IMR-90 (cell line): ENCODE measurements around the gene CHMP4B. TPM values are rescaled to one million over a fixed set of nuclear protein-coding genes. Genes with fewer than 3 reads are reported as not detected.

Experiments used
- ATAC-seq: fragments of 200-7000 bp; cut with Tn5 transposase; 2 replicates; pipeline ENCODE4 v1.9.1; 2020; ENCODE audit warnings: low read depth, mild to moderate bottlenecking, moderate library complexity
- BruUV-seq: library from RNA; stranded (reverse); fragments of 400-500 nt; replicated peaks from 2 replicates; lab custom pipeline; 2021; lab: Mats Ljungman, UMichigan
- CTCF ChIA-PET: fragments of 300-600 bp; formaldehyde crosslinking; extraction: SDS; loops from one replicate; lab custom pipeline; 2021; ENCODE audit warnings: antibody characterized with exemption; lab: Yijun Ruan, JAX
- POLR2A ChIA-PET: fragments of 300-600 bp; sonication (Branson Sonifier 250); formaldehyde crosslinking; loops from one replicate; lab custom pipeline; 2022; ENCODE audit warnings: antibody characterized with exemption; ENCODE audit not compliant: unreplicated experiment; lab: Charles Lee
- DNase-seq: peaks from one replicate; pipeline ENCODE4 v3.0.0; 2013
- H2AFZ ChIP-seq: replicated peaks from 2 replicates; pipeline ENCODE3; 2013; ENCODE audit warnings: low read length, mild to moderate bottlenecking; ENCODE audit not compliant: poor library complexity
- H2AK5ac ChIP-seq: 2 replicates; pipeline ENCODE4 v1.6.1; 2013; ENCODE audit warnings: low read depth, low read length, inconsistent platforms
- H2AK9ac ChIP-seq: replicated peaks from 2 replicates; pipeline ENCODE3; 2013; ENCODE audit warnings: mild to moderate bottlenecking, low read depth, low read length, moderate library complexity; ENCODE audit not compliant: poor library complexity
- H2BK120ac ChIP-seq: 2 replicates; pipeline ENCODE4 v1.6.1; 2013; ENCODE audit warnings: low read depth, low read length, inconsistent platforms
- H2BK15ac ChIP-seq: 3 replicates; pipeline ENCODE4 v1.6.1; 2013; ENCODE audit warnings: low read depth, low read length, inconsistent platforms
- H2BK20ac ChIP-seq: 2 replicates; pipeline ENCODE4 v1.6.1; 2013; ENCODE audit warnings: low read depth, mild to moderate bottlenecking, inconsistent platforms, low read length, moderate library complexity
- H2BK5ac ChIP-seq: 2 replicates; pipeline ENCODE4 v1.6.1; 2013; ENCODE audit warnings: mild to moderate bottlenecking, low read depth, low read length, inconsistent platforms; ENCODE audit not compliant: poor library complexity, severe bottlenecking
- H3K14ac ChIP-seq: replicated peaks from 2 replicates; pipeline ENCODE4 v1.6.1; 2013; ENCODE audit warnings: low read depth, low read length, inconsistent platforms
- H3K18ac ChIP-seq: 2 replicates; pipeline ENCODE4 v1.6.1; 2013; ENCODE audit warnings: low read depth, low read length, control low read depth
- H3K23ac ChIP-seq: 2 replicates; pipeline ENCODE4 v1.6.1; 2013; ENCODE audit warnings: low read depth, low read length, inconsistent platforms
- H3K27ac ChIP-seq: 2 replicates; pipeline ENCODE4 v1.5.1; 2013; ENCODE audit warnings: mild to moderate bottlenecking, control low read depth, low read length; ENCODE audit not compliant: insufficient read depth
- H3K27me3 ChIP-seq: 2 replicates; pipeline ENCODE4 v1.6.1; 2013; ENCODE audit warnings: low read length; ENCODE audit not compliant: control insufficient read depth, insufficient read depth
- H3K36me3 ChIP-seq: 2 replicates; pipeline ENCODE4 v1.6.1; 2013; ENCODE audit warnings: low read length, mixed read lengths; ENCODE audit not compliant: control insufficient read depth, insufficient read depth
- H3K4ac ChIP-seq: 2 replicates; pipeline ENCODE4 v1.6.1; 2013; ENCODE audit warnings: low read depth, low read length, inconsistent platforms
- H3K4me1 ChIP-seq: 2 replicates; pipeline ENCODE4 v1.6.1; 2013; ENCODE audit warnings: low read length, mixed read lengths; ENCODE audit not compliant: control insufficient read depth, insufficient read depth
- H3K4me2 ChIP-seq: 2 replicates; pipeline ENCODE4 v1.6.1; 2013; ENCODE audit warnings: low read depth, mild to moderate bottlenecking, control low read depth, low read length, moderate library complexity
- H3K4me3 ChIP-seq: 2 replicates; pipeline ENCODE4 v1.5.1; 2013; ENCODE audit warnings: low read depth, mild to moderate bottlenecking, control low read depth, low read length, moderate library complexity; ENCODE audit not compliant: insufficient read depth
- H3K56ac ChIP-seq: 2 replicates; pipeline ENCODE4 v1.6.1; 2013; ENCODE audit warnings: low read length, inconsistent platforms; ENCODE audit not compliant: insufficient read depth; ENCODE audit errors: extremely low read depth
- H3K79me1 ChIP-seq, 2 experiments: 2 replicates each; pipeline ENCODE4 v1.6.1; 2013; ENCODE audit warnings: low read length in 2 of 2, inconsistent platforms in 1 of 2, low read depth in 1 of 2
- H3K9ac ChIP-seq: 2 replicates; pipeline ENCODE4 v1.6.1; 2013; ENCODE audit warnings: low read depth, low read length, control low read depth
- H3K9me1 ChIP-seq: 2 replicates; pipeline ENCODE4 v1.6.1; 2013; ENCODE audit warnings: low read length, inconsistent platforms; ENCODE audit not compliant: insufficient read depth
- H3K9me3 ChIP-seq: 2 replicates; pipeline ENCODE4 v1.6.1; 2013; ENCODE audit warnings: low read length; ENCODE audit not compliant: control insufficient read depth, insufficient read depth
- H4K20me1 ChIP-seq: 2 replicates; pipeline ENCODE4 v1.6.1; 2013; ENCODE audit warnings: low read length, inconsistent platforms; ENCODE audit not compliant: insufficient read depth
- H4K5ac ChIP-seq: 2 replicates; pipeline ENCODE4 v1.6.1; 2013; ENCODE audit warnings: mild to moderate bottlenecking, low read depth, low read length, control low read depth
- H4K8ac ChIP-seq, 2 experiments: 2 replicates each; pipeline ENCODE4 v1.6.1; 2013; ENCODE audit warnings: low read depth in 2 of 2, low read length in 2 of 2, control low read depth in 1 of 2, inconsistent platforms in 1 of 2
- H4K91ac ChIP-seq: 2 replicates; pipeline ENCODE4 v1.6.1; 2013; ENCODE audit warnings: low read depth, low read length, inconsistent platforms; ENCODE audit not compliant: insufficient read depth
- BHLHE40 ChIP-seq: fragments of 150-350 bp; IDR thresholded peaks from 2 replicates; pipeline ENCODE4 v1.6.1; 2016; ENCODE audit warnings: mild to moderate bottlenecking, low read depth, low read length
- MXI1 ChIP-seq: IDR thresholded peaks from 2 replicates; pipeline ENCODE4 v1.6.1; 2012; ENCODE audit warnings: low read depth, mild to moderate bottlenecking, low read length, moderate library complexity, borderline replicate concordance
- WGBS, 2 experiments: methylation state at CpG; one replicate each; pipeline versions ENCODE4 v1.1.5 to v1.1.7; 2013; ENCODE audit warnings: missing lambda C conversion rate in 2 of 2; ENCODE audit not compliant: insufficient read length in 1 of 2; ENCODE audit errors: extremely low coverage in 2 of 2; 5-methylcytosine and 5-hydroxymethylcytosine counted together
- dilution Hi-C: fragments of 300-500 bp; cut with HindIII; formaldehyde crosslinking; loops from one replicate; pipeline ENCODE4 v1.14.3; 2018; ENCODE audit warnings: low sequenced_read_pairs; ENCODE audit not compliant: unreplicated experiment
- in situ Hi-C: fragments of 300-500 bp; cut with MboI; formaldehyde crosslinking; loops from 3 replicates; pipeline ENCODE4 v1.14.3; 2019; ENCODE audit warnings: low sequenced_read_pairs, inconsistent platforms, mixed read lengths
- intact Hi-C: fragments of 100-400 bp; cut with micrococcal nuclease; formaldehyde crosslinking; loops from 2 replicates; pipeline ENCODE4 v1.10.0; 2022
- polyA plus RNA-seq, 3 experiments: library from polyadenylated mRNA; depleted of rRNA; stranded (reverse); fragments of >200 nt; gene quantifications; 2 replicates each; pipeline ENCODE4 v1.2.3, GENCODE V29; 2012; ENCODE audit warnings: low replicate concordance in 1 of 3
- total RNA-seq: library from RNA; depleted of rRNA; stranded (reverse); fragments of >200 nt; gene quantifications from 2 replicates; pipeline ENCODE4 v1.2.3, GENCODE V29; 2012; rRNA removed

CHMP4B gene
- total and polyA plus RNA-seq, 2 of the 4 experiments (the other 2 are of a cell fraction), result 30.3 to 94.8 TPM

- Histone ChIP-seq H3K56ac (no peak overlapping the region), H2AFZ (no peak overlapping the region), H3K4me3 (no peak overlapping the region), H3K27me3 (no peaks in the 10 kb centered on the region), H2BK15ac (no peak overlapping the region), H2AK5ac (no peak overlapping the region), H2AK9ac (no peak overlapping the region), H3K9me1 (no peaks in the 10 kb centered on the region), H3K14ac (no peak overlapping the region), H3K4me1 (peaks cover 9% of the 10 kb centered on the region), H2BK120ac (no peak overlapping the region), H3K18ac (no peak overlapping the region), H4K20me1 (no peaks in the 10 kb centered on the region), H2BK20ac (no peak overlapping the region), H3K36me3 (no peaks in the 10 kb centered on the region), H3K27ac (no peak overlapping the region), H4K8ac (no peak overlapping the region), H3K4ac (no peak overlapping the region), H3K79me1 (no peaks in the 10 kb centered on the region), H3K23ac (no peak overlapping the region), H4K91ac (no peak overlapping the region), H3K4me2 (no peak overlapping the region), H3K9ac (no peak overlapping the region), H2BK5ac (no peak overlapping the region), H3K9me3 (no peaks in the 10 kb centered on the region), H4K5ac (no peak overlapping the region)
- WGBS, 2 experiments, result 100% methylated on average over 2 of the region's 3 CpGs; no CpG with 5 or more reads in 1 of the 2 experiments
- ChIA-PET POLR2A (no interaction called here), CTCF (no interaction called here)
- dilution Hi-C loops, result no loop called here
- no peak for ATAC-seq
- intact Hi-C loops, result no loop called here
- in situ Hi-C loops, result no loop called here
- TF ChIP-seq BHLHE40, result no peak
- TF ChIP-seq MXI1, result no peak
- no TSS peak for BruUV-seq
- no peak for DNase-seq
Observed at GRCh38 chr20:33902011-33902410, 90.9 kb downstream of the CHMP4B start.

Other genes with a start within 250 kb of the CHMP4B start
- under 0.01 TPM in 2 replicates for gene C20orf144, start 149.0 kb upstream of the CHMP4B start, total RNA-seq
- gene C20orf144, start 149.0 kb upstream of the CHMP4B start, polyA plus RNA-seq (2012; rRNA removed), result 0.16 and 0.19 TPM in 2 replicates
- gene ACTL10, start 144.4 kb upstream of the CHMP4B start, total RNA-seq, result 0.18 and 0.28 TPM in 2 replicates
- 0.43 and 0.49 TPM in 2 replicates for gene ACTL10, start 144.4 kb upstream of the CHMP4B start, polyA plus RNA-seq (2012; rRNA removed)
- 8.6 and 10.0 TPM in 2 replicates for gene NECAB3, start 136.9 kb upstream of the CHMP4B start, total RNA-seq
- 28.4 and 28.5 TPM in 2 replicates for gene NECAB3, start 136.9 kb upstream of the CHMP4B start, polyA plus RNA-seq (2012; rRNA removed)
- 10.6 and 10.9 TPM in 2 replicates for gene E2F1, start 125.0 kb upstream of the CHMP4B start, total RNA-seq
- gene E2F1, start 125.0 kb upstream of the CHMP4B start, polyA plus RNA-seq (2012; rRNA removed), result 14.0 and 14.6 TPM in 2 replicates
- 2.2 and 3.6 TPM in 2 replicates for gene PXMP4, start 91.0 kb upstream of the CHMP4B start, total RNA-seq
- 7.1 TPM in 2 replicates for gene PXMP4, start 91.0 kb upstream of the CHMP4B start, polyA plus RNA-seq (2012; rRNA removed)
- 1.1 TPM in 2 replicates for gene ZNF341, start 79.4 kb upstream of the CHMP4B start, total RNA-seq
- 3.4 TPM in 2 replicates for gene ZNF341, start 79.4 kb upstream of the CHMP4B start, polyA plus RNA-seq (2012; rRNA removed)
- 45.8 and 46.2 TPM in 2 replicates for gene RALY, start 182.6 kb downstream of the CHMP4B start, total RNA-seq
- 115 and 123 TPM in 2 replicates for gene RALY, start 182.6 kb downstream of the CHMP4B start, polyA plus RNA-seq (2012; rRNA removed)